Activated CD4-positive, CD25-positive, alpha-beta regulatory T cell treated with anti-CD3 and anti-CD28 coated beads, Interleukin-2, amount 50 U/mL, for 72 hours (primary cell): Measurements from ENCODE around the gene MLLT3.
"Not testable (repeated sequence)": the region's sequence is repeated elsewhere in the genome, so short reads cannot be mapped to it uniquely, and the experiment has no call there.

ENCODE experiments used
- DNase-seq: peaks from one replicate; pipeline ENCODE4 v3.0.0; 2021

Gene MLLT3

GRCh38 chr9:20622330-20623020 lies at the start of gene MLLT3:
Gene MLLT3, minus strand, starts transcription at chr9:20622499.
- peak; percentile 94 for DNase-seq

GRCh38 chr9:20671635-20672034 lies 49.3 kb upstream of the MLLT3 start:
- no peak for DNase-seq

- DNase-seq, result no peak
Observed at GRCh38 chr9:20670395-20670794, 48.1 kb upstream of the MLLT3 start.

- DNase-seq, result no peak
Observed at GRCh38 chr9:20664501-20664900, 42.2 kb upstream of the MLLT3 start.

- DNase-seq, result no peak
Observed at GRCh38 chr9:20663133-20663532, 40.8 kb upstream of the MLLT3 start.

- no peak for DNase-seq
Observed at GRCh38 chr9:20662156-20662555, 39.9 kb upstream of the MLLT3 start.

GRCh38 chr9:20659474-20659967 lies 37.2 kb upstream of the MLLT3 start:
- no peak for DNase-seq

GRCh38 chr9:20658677-20659473 lies 36.6 kb upstream of the MLLT3 start:
- DNase-seq, result no peak

GRCh38 chr9:20658246-20658667 lies 36.0 kb upstream of the MLLT3 start:
- DNase-seq, result not testable (repeated sequence)

GRCh38 chr9:20651939-20652338 lies 29.6 kb upstream of the MLLT3 start:
- DNase-seq, result no peak

GRCh38 chr9:20650750-20651299 lies 28.5 kb upstream of the MLLT3 start:
- no peak for DNase-seq

GRCh38 chr9:20650313-20650712 lies 28.0 kb upstream of the MLLT3 start:
- no peak for DNase-seq

GRCh38 chr9:20649381-20649780 lies 27.1 kb upstream of the MLLT3 start:
- no peak for DNase-seq

GRCh38 chr9:20646656-20647055 lies 24.4 kb upstream of the MLLT3 start:
- no peak for DNase-seq

- DNase-seq, result no peak
Observed at GRCh38 chr9:20643660-20644059, 21.4 kb upstream of the MLLT3 start.

GRCh38 chr9:20642045-20642444 lies 19.7 kb upstream of the MLLT3 start:
- no peak for DNase-seq

GRCh38 chr9:20640331-20641187 lies 18.3 kb upstream of the MLLT3 start:
- DNase-seq, result peak; percentile 59

- no peak for DNase-seq
Observed at GRCh38 chr9:20636888-20637440, 14.7 kb upstream of the MLLT3 start.

GRCh38 chr9:20634895-20635294 lies 12.6 kb upstream of the MLLT3 start:
- DNase-seq, result no peak

- DNase-seq, result no peak
Observed at GRCh38 chr9:20632705-20633104, 10.4 kb upstream of the MLLT3 start.

GRCh38 chr9:20630241-20630943 lies 8.1 kb upstream of the MLLT3 start:
- no peak for DNase-seq

- DNase-seq, result no peak
Observed at GRCh38 chr9:20625003-20625349, 2.7 kb upstream of the MLLT3 start.
